Activated T-cell treated with anti-CD3 and anti-CD28 coated beads for 4 hours (primary cell): ENCODE results near the gene RFPL3.
"Not testable (repeated sequence)": the region's sequence is repeated elsewhere in the genome, so short reads cannot be mapped to it uniquely, and the experiment has no call there.

Experiments used
- DNase-seq: peaks from one replicate; pipeline ENCODE4 v3.0.0-alpha.2; 2020

Gene RFPL3

DNA sequence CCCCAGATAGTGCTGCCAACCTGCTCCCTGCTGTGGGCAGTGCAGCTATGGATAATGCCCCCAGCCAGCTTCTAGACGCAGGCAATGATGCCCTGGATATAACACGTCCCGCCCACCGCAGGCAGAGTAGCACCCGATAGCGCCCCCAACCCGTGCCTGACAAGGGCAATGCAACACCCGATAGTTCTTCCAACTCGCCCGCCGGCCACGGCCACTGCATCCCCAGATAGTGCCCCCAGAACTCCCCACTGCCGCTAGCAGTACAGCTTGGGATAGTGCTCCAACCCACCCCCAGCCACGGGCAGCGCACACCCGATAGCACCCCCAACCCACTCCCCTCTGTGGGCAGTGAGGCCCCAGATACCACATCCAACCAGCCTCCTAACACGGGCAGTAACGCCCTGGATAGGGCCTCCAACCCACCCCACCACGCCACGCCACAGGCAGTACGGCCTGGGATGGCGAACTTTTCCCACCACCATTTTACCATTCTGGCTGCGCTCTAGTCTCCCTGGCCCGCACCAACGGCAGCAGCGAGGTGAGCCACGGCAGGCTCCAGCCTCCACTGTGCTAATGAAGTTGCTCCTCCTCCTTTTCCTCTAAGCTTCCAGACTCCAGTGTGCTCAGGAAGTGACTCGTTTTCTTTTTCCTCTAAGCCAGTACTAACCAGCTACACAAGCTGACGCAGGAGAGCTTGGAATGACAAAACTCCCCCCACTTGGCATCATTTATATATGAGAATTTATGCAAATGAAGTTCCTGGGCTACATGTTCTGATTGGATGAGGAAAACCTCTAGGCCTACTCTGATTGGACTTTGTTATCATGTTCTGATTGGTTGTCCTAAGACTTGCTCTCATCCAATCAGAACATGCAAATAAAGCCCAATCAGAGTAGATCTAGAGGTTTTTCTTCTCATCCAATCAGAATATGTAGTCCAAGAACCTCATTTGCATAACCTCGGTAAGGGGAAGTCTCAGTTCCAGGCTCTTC, 3.0 kb upstream of the RFPL3 start:
- DNase-seq, result no peak

DNA sequence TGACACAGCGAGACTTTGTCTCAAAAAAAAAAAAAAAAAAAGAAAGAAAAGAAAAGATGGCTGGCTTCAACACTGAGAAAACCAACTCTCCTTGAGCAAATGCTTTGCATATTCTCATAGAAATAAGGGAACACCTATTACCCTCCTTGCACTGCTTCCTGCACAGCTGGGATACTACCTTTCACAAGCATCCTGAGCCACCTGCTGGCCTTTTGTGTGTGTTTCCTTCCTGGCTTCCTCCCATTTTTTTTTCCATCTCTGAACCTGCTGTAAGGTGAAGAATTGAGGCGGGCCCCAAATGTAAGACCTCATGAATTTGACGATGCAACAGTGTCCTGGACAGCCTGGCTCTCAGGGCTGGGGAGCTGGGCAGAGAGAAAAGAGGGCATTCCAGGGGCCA, 1.9 kb upstream of the RFPL3 start:
- DNase-seq, result no peak

DNA sequence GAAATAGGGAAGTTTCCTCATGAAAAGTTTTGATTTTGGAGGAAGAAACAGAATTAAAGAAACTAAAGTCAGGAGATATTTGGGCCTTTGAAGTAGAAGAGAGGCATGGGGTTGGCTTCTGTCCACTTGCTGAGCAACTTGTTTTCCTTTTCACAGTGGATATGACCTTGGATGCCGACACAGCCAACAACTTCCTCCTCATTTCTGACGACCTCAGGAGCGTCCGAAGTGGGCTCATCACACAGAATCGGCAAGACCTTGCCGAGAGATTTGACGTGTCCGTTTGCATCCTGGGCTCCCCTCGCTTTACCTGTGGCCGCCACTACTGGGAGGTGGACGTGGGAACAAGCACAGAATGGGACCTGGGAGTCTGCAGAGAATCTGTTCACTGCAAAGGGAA, 2.4 kb downstream of the RFPL3 start:
- DNase-seq, result not testable (repeated sequence)

DNA sequence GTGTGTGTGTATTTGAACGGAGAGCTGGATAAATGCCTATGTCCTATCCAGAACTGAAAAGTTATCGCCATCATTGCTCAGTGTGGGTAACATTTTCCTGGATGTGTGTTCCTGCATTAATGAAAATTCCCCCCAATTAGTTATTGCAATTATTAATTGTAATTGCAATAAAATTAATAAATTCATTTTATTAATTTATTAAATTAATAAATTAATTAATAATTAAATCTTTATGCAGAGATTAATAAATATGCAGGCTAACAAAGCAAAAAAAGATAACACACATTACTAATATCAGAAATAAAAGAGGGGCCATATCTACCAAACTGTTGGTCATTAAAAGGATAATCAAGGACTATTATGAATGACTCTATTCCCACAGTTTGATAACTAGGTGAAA, 3.6 kb downstream of the RFPL3 start:
- no peak for DNase-seq

DNA sequence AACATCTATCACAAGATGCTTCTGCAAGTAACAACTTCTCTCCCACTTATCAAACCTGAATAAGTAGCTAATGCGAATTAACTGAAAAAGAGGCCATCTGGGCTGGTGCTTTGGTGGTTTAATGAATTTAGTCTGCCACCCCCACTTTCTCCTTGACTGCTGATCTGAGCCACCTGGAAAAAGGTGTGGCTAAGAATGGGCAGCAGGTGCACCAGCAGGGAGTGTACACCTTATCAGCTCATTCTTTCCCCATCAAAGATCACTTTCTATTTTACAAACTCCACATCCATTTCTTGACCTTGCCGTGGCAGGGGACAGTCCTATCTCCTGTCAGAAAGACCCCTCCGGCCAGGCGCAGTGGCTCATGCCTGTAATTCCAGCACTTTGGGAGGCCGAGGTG, 6.5 kb downstream of the RFPL3 start:
- DNase-seq, result no peak

DNA sequence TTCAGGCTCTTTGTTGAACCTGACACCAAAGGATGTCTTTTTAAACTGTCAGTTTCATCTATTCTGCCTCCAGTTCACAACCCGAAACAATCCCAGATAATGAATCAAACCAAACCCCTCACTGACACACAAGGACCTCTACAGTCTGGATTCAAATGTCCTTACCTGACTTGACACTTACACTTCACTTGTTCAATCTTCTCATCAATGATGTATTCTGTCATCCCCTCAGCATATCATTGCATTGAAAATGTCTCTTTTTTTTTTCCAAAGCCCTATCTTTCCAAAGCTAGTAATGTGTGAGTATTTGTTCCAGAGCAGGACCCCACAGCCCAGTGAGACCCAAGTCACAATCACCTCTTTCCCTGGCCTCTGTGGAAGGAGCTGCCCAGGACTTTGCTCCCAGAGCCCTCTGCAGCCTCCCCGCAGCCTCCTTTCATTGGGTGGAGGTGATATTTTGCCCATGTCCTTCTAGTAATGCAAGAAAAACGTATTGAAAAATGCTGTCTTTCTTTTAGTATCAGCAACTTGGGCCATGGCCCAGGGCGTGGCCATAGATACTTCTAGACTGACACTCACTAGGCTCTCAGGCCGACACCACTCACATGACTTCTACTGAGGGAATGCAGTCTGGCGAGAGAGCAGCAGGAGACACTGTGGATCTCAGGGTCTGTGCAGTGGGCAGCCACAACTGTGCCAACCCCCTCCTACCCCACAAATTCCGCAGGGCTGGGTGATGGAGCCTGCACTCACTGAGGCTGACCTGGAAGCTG, 18.2 kb downstream of the RFPL3 start:
- DNase-seq, result no peak

DNA sequence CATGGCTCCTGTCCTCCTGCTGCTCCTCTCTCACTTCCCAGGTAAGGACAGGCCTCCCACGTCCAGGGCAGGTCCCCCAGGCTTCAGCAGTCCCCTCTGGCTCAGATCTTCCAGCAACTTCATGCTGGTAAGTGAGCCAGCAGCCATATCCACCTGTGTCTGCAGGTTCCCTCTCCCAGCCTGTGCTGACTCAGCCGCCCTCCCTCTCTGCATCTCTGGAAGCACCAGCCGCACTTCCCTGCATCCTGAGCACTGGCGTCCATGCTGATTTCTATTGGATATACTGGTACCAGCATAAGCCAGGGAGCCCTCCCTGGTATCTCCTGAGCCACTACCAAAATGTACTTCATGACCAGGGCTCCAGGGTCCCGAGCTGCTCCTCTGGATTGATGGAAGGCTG, 19.0 kb downstream of the RFPL3 start:
- DNase-seq, result no peak

DNA sequence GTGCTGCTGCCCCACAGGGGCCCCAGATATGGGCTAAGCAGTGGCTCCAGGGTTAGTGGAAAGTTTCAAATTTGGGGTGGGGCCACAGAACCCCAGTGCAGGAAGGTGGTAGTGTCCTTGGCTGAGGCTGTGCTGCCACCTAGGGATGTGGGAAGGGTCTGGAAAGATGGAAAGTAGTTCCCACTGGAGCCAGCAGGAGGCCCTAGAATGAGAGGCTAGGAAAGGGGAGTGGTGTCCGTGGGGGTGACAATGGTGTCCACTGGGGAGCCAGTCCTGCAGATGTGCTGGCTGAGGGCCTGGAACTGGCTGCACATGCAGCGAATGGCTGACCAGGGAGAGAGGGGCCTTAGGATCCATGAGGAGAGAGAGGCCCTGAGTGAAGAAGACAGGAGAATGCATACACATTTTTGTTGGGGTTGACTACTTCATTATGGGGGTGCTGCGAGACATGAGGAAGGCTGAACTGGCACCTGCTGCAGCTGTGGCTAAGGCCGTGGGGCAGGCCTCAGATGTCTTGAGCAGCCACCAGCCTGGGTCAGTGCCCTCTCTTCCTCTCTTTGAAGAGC, 21.1 kb downstream of the RFPL3 start:
- no peak for DNase-seq

DNA sequence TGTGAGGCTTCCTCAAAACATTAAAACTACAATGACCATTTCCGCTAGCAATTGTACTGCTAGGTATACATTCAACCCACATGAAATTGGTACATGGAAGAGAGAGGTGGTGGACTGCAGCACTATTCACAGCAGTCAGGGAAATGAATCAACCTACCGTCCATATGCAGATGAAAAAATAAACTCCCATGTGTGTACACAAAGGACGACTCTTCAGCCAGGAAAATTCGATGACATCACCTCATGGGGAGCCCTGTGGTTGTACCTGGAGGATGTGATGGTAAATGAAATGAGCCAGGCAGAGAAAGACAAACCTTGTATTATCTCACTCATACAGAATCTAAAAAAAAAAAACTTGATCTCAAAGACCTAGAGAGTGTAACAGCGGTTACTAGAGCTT, 23.3 kb downstream of the RFPL3 start:
- no peak for DNase-seq

DNA sequence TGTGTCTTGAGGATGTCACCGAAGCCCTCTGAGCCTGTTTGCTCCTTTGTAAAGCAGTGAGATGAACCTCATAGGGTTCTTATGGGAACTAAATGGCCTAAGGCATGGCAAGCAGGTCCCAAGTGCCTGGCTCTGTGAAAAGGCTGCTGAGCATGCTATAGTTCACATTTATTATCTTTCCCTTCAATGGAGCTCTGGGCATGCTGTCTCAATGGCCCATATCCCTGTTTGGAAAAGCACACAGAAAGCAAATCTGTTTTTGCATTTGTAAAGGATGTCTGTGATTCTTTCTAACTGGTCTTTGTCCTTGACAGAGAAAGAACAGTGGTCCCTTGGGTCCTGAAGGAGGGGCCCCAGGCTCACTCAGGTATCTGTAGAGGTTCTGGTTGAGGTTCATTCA, 28.0 kb downstream of the RFPL3 start:
- no peak for DNase-seq

DNA sequence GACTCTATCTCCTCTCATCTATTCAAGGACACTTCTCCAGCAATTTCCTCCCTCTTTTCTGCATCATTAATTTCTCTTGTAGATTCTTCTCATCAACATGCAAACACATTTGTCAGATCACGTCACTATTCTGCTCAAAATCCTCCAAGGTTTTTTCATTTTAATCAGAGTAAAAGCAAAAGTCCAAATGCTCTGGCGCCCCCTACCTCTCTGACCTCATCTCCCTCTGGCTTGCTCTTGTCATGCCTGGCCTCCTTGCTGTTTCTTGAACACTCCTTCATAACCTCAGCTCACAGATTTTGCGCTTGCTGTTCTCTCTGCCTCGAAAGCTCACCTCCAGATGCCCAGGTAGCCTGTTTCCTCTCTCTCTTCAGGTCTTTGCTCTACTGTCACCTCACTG, 32.0 kb downstream of the RFPL3 start:
- no peak for DNase-seq

DNA sequence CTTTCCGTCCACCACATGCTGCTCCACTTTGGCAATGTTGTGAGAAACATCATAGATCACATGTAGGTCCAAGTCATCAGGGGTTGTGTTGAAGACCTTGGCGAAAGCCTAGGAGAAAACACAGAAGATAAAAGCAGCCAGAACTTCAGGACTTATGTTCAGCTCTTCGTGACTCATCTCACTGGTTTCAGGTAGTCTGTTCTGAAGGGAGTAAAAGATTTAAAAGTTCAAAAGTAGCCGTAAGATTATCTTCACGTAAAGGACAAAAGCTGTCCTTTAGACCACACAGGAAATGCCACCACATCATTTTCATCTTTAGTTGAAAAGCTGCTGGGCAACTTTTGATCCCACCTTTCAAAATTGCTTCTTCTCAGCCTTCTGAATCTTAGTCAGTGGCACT, 37.4 kb downstream of the RFPL3 start:
- no peak for DNase-seq

DNA sequence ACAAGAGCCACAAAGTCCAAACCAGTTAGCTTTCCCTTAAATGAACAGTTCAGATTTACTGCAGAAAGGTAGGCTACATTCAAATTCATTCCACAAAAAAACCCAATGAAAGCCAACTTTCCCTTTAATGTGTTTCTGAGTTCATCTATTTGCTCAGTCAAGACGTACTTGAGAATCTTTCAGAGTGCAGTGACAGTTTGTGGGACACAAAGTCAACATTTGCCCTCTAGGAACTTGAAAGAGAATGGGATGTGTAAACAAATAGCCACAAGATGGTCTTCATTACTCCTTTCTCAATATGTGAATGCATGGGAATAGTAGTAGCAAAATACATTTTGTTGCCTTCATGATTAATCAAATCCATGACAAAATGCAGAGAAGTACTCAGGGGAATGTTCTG, 38.6 kb downstream of the RFPL3 start:
- DNase-seq, result no peak

DNA sequence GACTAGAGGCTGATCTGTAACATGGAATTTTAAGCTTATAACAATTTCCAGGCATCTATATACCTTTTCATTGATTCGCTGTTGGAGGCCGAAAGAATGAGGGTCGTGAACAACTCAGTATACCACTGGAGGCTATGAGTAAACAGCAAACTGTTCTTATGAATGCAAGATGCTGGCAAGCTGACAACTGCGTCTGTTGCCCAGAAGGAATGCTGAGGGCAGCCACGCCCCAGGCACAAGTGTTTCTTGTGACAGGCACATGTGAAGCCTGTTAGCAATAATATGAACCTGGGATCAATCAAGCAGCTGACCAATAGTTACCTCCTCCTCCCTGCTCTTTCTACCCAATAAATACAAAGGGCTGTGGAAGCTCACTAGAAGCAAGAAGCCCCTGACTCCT, 39.1 kb downstream of the RFPL3 start:
- no peak for DNase-seq

DNA sequence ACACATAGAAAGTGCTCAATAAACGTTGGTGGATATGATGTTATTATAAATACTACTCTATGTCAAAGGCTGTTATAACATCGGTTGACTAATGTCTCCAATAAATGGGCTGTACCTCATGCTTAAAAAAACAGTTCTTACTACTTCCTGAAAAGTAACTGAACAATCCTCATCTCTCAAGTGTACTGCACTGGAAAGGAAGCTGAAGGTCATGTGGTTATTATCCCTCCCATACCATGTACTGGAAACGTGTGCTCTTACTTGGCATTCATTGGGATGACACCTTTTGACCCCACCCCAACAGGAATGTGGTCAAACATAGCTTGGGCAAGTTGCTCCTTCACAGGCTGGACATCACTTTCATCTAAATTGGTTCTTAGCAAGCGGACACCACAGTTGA, 43.8 kb downstream of the RFPL3 start:
- no peak for DNase-seq

DNA sequence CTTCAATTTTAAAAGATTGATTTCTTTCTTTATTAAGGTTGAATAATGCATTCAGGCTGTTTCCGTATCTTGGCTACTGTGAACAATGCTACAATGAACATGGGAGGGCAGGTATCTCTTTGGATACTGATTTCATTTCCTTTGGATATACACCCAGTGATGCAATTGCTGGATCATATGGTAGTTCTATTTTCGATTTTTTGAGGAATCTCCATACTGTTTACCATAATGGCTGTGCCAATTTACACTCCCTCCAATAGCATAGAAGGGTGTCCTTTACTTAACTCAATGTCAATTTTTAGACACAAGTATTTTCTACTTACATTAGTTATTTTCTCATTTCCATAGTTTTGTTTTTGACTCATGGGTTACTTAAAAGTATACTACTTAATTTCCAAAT, 46.4 kb downstream of the RFPL3 start:
- DNase-seq, result no peak

DNA sequence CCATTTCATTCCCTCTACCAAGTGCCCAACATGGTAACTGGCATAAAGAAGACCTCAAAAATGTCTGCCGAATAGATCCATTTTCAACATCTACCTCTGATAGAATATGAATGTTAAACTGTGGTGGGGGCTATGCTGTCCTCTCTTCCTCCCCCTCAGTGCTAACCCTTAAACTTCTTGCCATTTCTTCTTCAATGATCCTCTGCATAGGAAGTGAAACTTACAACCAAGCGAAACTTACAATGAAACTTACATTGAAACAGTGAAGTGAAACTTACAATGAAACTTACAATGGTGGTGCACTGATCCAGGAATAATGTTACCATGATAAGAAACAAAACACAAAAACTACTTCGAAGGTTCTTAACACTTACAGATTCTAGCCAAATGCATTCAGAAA, 49.6 kb downstream of the RFPL3 start:
- no peak for DNase-seq

DNA sequence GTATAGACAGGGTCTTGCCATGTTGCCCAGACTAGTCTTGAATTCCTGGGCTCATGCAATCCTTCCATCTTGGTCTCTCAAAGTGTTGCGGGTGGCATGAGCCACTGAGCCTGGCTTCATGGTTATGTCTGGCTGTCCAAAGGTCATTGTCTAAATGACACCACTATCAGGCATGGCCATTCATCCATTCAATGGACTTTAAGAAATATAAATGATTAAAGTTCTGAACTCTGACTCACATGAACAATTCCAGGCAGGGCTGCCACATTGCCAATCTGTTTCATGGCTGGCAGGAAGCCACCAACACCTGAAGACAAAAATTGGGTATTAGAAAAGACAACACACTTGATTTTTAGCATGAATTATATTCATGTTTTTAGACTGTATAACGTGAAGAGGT, 50.3 kb downstream of the RFPL3 start:
- no peak for DNase-seq

DNA sequence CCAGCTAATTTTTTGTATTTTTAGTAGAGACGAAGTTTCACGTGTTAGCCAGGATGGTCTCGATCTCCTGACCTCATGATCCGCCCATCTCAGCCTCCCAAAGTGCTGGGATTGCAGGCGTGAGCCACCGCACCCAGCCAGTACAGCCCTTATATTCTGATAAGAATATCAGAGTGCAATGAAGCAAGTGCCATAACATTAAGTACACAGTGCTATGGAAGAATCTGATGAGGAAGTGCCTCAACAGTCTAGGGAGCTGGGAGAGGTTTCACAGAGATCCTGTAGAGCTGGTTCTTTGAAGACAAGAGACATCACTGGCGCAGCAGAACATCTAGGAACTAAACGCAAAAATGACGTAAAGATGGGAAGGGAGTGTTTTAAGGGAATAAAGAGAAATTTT, 52.3 kb downstream of the RFPL3 start:
- DNase-seq, result no peak

DNA sequence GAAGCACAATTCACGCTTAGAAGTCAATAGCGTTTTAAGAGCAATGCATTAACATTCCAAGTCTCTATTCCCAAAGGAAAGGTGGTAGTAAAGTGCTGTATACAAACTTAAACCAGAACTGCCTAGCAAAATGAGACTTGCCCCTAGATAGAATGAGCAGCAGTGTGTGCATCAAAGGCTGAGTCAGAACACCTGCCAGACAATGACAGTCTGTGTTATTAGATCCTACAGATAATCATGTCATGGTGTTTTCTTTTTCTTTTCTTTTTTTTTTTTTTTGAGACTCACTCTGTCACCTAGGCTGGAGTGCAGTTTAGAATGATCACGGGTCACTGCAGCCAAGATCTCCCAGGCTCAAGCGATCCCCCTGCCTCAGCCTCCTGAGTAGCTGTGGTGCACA, 52.8 kb downstream of the RFPL3 start:
- DNase-seq, result no peak
